Measurements from ENCODE around the gene EIF1. TPM values are rescaled to one million over a fixed set of nuclear protein-coding genes. Genes with fewer than 3 reads are reported as not detected.

Gene EIF1
- polyA plus RNA-seq, 1 donor: 791 TPM

DNA sequence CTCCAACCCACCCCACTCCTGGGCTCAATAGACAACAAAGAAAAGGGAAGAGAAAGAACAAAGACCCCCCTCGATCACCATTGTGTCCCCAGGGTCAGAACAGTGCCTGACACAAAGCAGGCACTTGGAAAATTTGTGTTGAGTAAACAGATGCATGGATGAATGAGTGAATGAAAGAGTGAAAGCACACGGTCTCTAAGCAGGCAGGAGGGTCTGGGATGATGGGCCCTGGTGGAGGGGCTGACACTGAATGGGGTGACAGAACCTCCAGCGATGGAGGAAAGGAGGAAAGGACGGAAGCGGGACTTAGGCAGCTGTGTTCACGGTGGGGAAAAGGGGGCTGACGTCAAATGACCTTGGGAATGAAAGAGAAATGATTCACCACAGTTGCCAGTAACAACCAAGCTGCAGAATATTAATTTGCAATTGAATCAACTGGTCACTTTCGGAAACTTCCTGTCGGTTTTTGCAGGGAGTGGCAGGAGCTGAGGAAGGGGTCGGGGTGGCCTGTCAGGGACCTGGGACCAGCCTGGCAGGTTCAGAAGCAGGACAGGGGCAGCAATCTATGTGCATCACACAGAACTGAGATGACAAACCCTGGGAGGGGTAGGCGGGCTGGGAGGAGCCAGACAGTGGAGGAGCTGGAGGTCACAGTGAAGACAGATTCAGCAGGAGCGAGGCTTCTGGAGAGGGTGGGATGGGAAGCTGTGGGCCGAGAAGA, 16.7 kb downstream of the EIF1 start:
- H3K4me1 ChIP-seq (ENCODE audit: control insufficient read depth, insufficient read depth, low read length): no peaks in the 10 kb centered on the region
- no CpG with 5 or more reads among the region's 13 CpGs for WGBS (ENCODE audit: insufficient coverage, low lambda C conversion rate)
- H3K9me3 ChIP-seq (ENCODE audit: control insufficient read depth, low read depth, low read length): no peaks in the 10 kb centered on the region
- no peaks in the 10 kb centered on the region for H3K27me3 ChIP-seq (ENCODE audit: control insufficient read depth, insufficient read depth, low read length)
- H3K27ac ChIP-seq (ENCODE audit: low read length): no peak overlapping the region
- no peaks in the 10 kb centered on the region for H3K36me3 ChIP-seq (ENCODE audit: control insufficient read depth, insufficient read depth, low read length)
- H3K4me3 ChIP-seq (ENCODE audit: low read length): no peak overlapping the region
- no peak for DNase-seq

DNA sequence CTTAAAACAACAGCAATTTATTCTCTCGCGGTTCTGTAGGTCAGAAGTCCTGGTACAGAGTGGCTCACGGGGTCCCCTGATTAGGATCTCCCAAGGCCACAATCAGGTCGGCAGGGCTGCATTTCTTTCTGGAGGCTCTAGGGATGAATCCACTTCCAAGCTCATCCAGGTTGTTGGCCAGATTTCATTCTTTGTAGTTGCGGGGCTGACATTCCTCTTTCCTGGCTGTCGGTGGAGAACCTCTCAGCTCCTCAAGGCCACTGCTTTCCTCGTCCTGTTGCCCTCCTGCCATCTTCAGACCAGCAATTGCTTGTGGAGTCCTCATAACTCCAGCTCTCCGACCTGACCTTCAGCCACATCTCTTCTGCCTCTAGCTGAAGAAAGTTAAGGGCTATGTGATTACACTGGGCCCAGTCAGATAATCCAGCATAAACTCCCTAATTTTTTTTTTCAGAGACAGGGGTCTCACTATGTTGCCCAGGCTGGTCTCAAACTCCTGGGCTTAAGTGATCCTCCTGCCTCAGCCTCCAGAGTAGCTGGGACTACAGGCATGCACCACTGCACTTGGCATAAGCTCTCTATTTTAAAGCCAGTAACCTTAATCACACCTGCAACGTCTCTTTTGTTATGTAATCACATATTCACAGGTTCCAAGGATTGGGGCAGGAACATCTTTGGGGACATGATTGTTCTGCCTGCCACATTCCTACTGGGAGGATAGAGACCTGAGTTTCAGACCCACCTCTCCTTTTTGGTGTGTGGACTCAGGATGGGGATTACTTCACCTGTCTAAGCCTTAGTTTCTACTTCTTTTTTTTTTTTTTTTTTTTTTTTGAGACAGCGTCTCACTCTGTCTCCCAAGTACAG, 19.4 kb downstream of the EIF1 start:
- no peaks in the 10 kb centered on the region for H3K9me3 ChIP-seq (ENCODE audit: control insufficient read depth, low read depth, low read length)
- H3K4me3 ChIP-seq (ENCODE audit: low read length): no peak overlapping the region
- H3K4me1 ChIP-seq (ENCODE audit: control insufficient read depth, insufficient read depth, low read length): no peaks in the 10 kb centered on the region
- no peaks in the 10 kb centered on the region for H3K36me3 ChIP-seq (ENCODE audit: control insufficient read depth, insufficient read depth, low read length)
- H3K27me3 ChIP-seq (ENCODE audit: control insufficient read depth, insufficient read depth, low read length): no peaks in the 10 kb centered on the region
- no peak for DNase-seq
- H3K27ac ChIP-seq (ENCODE audit: low read length): no peak overlapping the region
- WGBS (ENCODE audit: insufficient coverage, low lambda C conversion rate): no CpG with 5 or more reads among the region's 10 CpGs

DNA sequence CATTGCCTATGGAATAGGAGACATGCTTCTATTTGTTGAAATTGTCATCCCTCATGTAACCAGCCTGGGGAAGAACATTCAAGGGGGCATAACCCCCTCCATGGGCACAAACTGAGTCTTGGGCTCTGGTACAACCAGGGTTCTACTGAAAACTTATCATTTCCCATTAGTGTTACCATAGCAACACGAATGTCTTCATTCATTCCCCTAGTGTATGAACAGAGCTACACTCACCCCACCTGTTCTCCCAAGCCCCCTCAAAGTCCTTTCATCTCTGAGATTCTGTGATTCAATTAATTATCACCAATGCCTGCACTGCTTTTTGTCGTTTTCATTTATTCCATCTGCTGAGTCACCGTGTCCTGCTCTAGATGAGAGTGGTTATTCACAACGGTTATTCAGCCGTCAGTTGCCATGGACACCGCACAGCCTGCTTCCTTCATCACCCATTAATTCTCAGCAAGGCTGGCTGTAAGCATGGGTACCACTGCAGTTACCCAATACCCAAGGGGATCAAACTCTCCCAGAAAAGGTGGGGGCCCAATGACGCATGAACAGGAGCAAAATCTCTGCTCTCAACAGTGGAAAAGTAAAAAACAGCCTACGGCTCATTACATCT, 21.9 kb downstream of the EIF1 start:
- WGBS (ENCODE audit: insufficient coverage, low lambda C conversion rate): 53% methylated on average over 3 of the region's 8 CpGs
- Histone ChIP-seq H3K4me1 (ENCODE audit: control insufficient read depth, insufficient read depth, low read length) (no peaks in the 10 kb centered on the region), H3K27ac (ENCODE audit: low read length) (no peak overlapping the region), H3K27me3 (ENCODE audit: control insufficient read depth, insufficient read depth, low read length) (no peaks in the 10 kb centered on the region), H3K36me3 (ENCODE audit: control insufficient read depth, insufficient read depth, low read length) (no peaks in the 10 kb centered on the region), H3K9me3 (ENCODE audit: control insufficient read depth, low read depth, low read length) (no peaks in the 10 kb centered on the region), H3K4me3 (ENCODE audit: low read length) (no peak overlapping the region)
- DNase-seq: no peak

DNA sequence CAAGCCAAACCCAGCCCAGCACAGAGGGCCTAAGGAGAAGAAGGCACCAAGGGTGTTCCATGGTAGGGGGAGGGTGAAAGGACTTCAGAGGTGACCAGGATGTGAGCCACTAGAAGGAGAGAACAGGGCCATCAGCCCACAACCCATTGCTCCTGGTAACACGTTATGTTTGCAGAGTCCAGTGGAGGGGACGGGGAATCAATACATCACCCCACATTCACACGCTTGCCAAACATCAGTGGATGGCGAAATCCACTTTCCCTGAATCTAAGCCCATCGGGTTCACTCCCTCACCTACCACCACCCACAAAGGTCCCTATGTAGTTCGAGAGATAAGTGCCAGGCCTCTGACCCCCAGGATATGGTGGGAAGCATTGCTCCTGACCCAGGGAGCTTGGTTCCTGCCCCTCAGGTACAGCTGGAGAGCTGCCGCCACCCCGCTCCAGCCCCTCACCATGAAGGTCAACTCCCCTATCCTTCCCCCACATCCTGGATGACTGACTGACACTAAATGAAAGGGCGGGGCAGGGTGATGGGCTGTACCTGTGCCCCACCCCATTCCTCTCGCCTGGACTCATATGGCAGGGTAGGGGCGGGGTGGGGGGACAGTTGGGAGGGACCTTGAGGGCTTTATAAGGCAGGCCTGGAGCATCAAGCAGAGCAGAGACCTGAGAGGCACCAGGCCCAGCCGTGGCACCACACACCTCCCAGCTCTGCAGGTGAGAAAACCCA, 23.1 kb downstream of the EIF1 start, which contains the start of gene GAST:
Gene GAST (plus strand): TSS at position 663 of the 732 bp plus-strand sequence. CDS start 3,106 bp downstream, outside the sequence.
- no peak within 1 kb of the TSS for H3K4me3 ChIP-seq (ENCODE audit: low read length)
- no peak for DNase-seq
- H3K27ac ChIP-seq (ENCODE audit: low read length): no peak within 1 kb of the TSS
- no peaks in the 10 kb centered on the region for H3K4me1 ChIP-seq (ENCODE audit: control insufficient read depth, insufficient read depth, low read length)
- 100% methylated on average over 1 of the region's 12 CpGs for WGBS (ENCODE audit: insufficient coverage, low lambda C conversion rate)
- H3K36me3 ChIP-seq (ENCODE audit: control insufficient read depth, insufficient read depth, low read length): no peaks in the 10 kb centered on the region
- no peaks in the 10 kb centered on the region for H3K9me3 ChIP-seq (ENCODE audit: control insufficient read depth, low read depth, low read length)
- H3K27me3 ChIP-seq (ENCODE audit: control insufficient read depth, insufficient read depth, low read length): no peaks in the 10 kb centered on the region

DNA sequence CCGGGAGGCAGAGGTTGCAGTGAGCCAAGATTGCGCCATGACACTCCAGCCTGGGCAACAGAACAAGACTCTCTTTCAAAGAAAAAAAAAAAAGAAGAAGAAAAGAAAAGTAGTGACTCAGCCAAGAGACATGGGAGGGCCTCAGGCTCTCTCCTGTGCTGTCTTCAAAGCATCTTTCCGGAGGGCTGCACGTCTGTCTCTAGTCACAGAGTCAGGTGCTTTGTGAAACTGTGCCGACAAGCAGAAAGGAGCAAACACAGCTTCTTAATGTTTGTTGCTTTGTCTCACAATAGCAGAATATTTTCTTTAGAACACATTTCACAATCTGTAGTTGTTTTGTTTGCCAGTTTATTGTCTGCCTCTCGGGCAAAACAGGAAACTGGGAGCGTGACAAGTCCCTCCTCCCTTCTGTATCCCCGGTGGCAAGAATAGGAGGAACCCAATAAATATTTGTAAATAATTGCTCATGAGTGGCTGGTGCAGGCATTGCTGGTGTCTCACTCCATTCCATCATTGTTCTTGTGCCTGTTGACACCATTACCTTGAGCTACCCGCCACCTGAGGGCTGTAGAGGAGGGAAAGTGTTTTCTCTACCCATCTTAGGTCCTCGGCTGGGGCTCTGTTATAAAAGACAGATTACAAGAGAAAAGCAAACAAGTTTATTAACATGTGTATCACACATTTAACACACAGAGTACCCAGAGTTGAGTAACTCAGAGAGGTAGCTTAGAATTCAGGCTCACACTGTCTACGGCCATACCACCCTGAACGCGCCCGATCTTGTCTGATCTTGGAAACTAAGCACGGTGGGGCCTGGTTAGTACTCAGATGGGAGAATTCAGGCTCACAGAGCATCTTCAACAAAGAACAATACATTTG, 29.0 kb downstream of the EIF1 start:
- Histone ChIP-seq H3K27ac (ENCODE audit: low read length) (no peak overlapping the region), H3K4me1 (ENCODE audit: control insufficient read depth, insufficient read depth, low read length) (no peaks in the 10 kb centered on the region), H3K27me3 (ENCODE audit: control insufficient read depth, insufficient read depth, low read length) (peaks cover 4% of the 10 kb centered on the region), H3K9me3 (ENCODE audit: control insufficient read depth, low read depth, low read length) (no peaks in the 10 kb centered on the region), H3K4me3 (ENCODE audit: low read length) (no peak overlapping the region), H3K36me3 (ENCODE audit: control insufficient read depth, insufficient read depth, low read length) (no peaks in the 10 kb centered on the region)
- no peak for DNase-seq
- no CpG with 5 or more reads among the region's 15 CpGs for WGBS (ENCODE audit: insufficient coverage, low lambda C conversion rate)

DNA sequence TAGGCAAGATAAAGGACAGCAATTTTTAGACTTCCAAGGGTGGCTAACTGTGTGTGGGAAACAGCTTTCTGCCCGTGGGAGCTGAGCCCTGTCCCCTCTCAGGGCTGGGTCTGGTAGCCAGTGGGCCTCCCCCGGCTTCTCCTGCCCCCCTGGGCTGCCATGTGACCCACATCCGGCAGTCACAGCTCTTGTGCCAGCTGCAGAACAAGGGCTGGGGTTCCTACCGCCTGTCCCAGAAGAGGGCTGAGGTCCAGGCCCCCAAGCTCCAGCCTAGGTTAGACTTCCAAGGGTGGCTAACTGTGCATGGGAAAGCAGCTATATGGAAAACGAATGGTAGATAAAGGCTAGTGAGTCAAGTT, 29.6 kb downstream of the EIF1 start:
- Histone ChIP-seq H3K27ac (ENCODE audit: low read length) (no peak overlapping the region), H3K4me1 (ENCODE audit: control insufficient read depth, insufficient read depth, low read length) (no peaks in the 10 kb centered on the region), H3K27me3 (ENCODE audit: control insufficient read depth, insufficient read depth, low read length) (peaks cover 4% of the 10 kb centered on the region), H3K4me3 (ENCODE audit: low read length) (no peak overlapping the region), H3K9me3 (ENCODE audit: control insufficient read depth, low read depth, low read length) (no peaks in the 10 kb centered on the region), H3K36me3 (ENCODE audit: control insufficient read depth, insufficient read depth, low read length) (no peaks in the 10 kb centered on the region)
- DNase-seq: no peak
- no CpG with 5 or more reads among the region's 5 CpGs for WGBS (ENCODE audit: insufficient coverage, low lambda C conversion rate)

DNA sequence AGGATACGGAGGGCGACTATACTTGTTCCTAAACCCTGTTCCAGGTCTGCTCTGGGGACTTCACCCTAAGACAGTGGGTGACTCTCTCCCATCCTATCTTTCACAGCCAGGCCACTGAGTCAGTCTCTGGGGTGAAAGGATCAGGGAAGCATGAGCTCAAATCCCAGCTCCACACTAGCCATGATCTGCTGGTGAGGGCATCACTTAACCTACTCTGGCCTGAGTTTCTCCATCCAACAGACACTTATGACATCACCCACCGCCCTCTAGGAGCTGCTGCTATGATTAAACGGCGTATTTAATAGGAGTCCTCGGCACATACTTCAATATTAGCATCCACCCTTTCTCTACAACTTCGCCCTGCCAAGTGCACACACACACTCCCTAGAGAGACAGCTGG, 33.5 kb downstream of the EIF1 start:
- no peak for DNase-seq
- H3K27me3 ChIP-seq (ENCODE audit: control insufficient read depth, insufficient read depth, low read length): peaks cover 4% of the 10 kb centered on the region
- H3K9me3 ChIP-seq (ENCODE audit: control insufficient read depth, low read depth, low read length): no peaks in the 10 kb centered on the region
- no peak overlapping the region for H3K4me3 ChIP-seq (ENCODE audit: low read length)
- H3K36me3 ChIP-seq (ENCODE audit: control insufficient read depth, insufficient read depth, low read length): no peaks in the 10 kb centered on the region
- no peaks in the 10 kb centered on the region for H3K4me1 ChIP-seq (ENCODE audit: control insufficient read depth, insufficient read depth, low read length)
- no CpG with 5 or more reads among the region's 7 CpGs for WGBS (ENCODE audit: insufficient coverage, low lambda C conversion rate)
- H3K27ac ChIP-seq (ENCODE audit: low read length): no peak overlapping the region

DNA sequence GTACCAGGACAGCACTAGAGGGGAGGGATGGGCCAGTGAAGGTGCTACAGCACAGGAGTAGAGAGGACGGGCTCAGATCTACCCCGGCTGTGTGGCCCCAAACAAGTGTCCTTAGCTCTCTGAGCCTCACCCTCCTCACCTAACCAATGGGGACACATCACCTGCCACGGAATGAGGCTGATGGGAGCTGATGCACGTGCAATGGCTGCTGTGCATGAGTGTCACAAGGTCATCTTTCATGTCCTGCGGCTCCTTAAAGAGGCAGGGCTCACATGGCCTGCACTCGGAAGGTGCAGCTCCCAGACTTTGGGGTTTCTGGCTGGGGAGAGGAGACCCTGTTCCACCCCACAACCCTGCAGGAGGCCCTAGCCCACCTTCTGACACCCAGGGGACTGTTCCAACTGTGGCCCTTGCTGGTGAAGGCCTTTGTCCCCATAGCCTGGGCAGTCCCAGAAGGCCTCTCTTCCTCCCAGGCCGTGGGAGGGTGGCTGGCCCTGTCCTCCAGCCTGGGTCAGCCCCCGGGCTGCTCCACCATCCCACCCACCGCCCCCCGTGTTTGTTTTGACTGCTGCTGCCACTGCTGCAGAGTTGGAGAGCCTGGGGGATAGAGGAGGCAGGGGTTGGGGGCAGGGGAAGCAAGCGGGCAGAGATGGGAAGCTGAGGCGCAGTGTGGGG, 35.3 kb downstream of the EIF1 start:
- WGBS (ENCODE audit: insufficient coverage, low lambda C conversion rate): no CpG with 5 or more reads among the region's 12 CpGs
- no peak for DNase-seq

DNA sequence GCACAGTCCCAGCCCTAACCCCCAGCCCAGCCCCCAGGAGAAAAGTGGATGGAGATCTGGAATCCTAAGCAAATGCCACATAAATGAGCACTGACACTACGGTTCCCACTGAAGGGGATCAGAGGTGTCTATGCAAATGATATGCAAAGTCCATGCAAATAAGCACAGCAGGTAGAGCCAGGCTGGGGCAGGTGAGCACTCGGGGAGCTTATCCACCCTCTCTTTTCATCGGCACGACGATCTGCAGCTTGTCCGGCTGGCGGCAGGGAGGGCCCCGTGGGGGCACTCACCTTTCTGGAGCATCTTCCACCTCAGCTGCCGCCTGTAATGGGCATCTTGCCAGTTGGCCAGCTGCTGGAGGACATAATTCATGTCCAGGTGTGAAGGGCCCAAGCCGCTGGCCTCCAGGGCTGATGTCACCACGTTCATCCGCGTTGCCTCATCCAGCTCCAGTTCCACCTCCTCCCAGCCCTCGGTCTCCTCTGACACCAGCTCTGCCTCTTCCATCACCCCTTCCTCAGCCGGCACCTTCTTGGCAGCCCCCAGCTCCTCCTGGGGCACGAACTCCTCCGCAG, 35.9 kb downstream of the EIF1 start:
- Histone ChIP-seq H3K9me3 (ENCODE audit: control insufficient read depth, low read depth, low read length) (no peaks in the 10 kb centered on the region), H3K36me3 (ENCODE audit: control insufficient read depth, insufficient read depth, low read length) (no peaks in the 10 kb centered on the region), H3K27me3 (ENCODE audit: control insufficient read depth, insufficient read depth, low read length) (no peaks in the 10 kb centered on the region), H3K4me1 (ENCODE audit: control insufficient read depth, insufficient read depth, low read length) (no peaks in the 10 kb centered on the region), H3K4me3 (ENCODE audit: low read length) (no peak overlapping the region), H3K27ac (ENCODE audit: low read length) (no peak overlapping the region)
- no peak for DNase-seq
- WGBS (ENCODE audit: insufficient coverage, low lambda C conversion rate): no CpG with 5 or more reads among the region's 17 CpGs

More for the DNA sequence above, 35.3 kb downstream of the EIF1 start:
- Histone ChIP-seq H3K4me1 (ENCODE audit: control insufficient read depth, insufficient read depth, low read length) (no peaks in the 10 kb centered on the region), H3K27me3 (ENCODE audit: control insufficient read depth, insufficient read depth, low read length) (no peaks in the 10 kb centered on the region), H3K27ac (ENCODE audit: low read length) (no peak overlapping the region), H3K9me3 (ENCODE audit: control insufficient read depth, low read depth, low read length) (no peaks in the 10 kb centered on the region), H3K36me3 (ENCODE audit: control insufficient read depth, insufficient read depth, low read length) (no peaks in the 10 kb centered on the region), H3K4me3 (ENCODE audit: low read length) (no peak overlapping the region)
